Endodermal cell (in vitro differentiated cells): ENCODE measurements around the gene APOBEC3A. TPM values are rescaled to one million over a fixed set of nuclear protein-coding genes. Genes with fewer than 3 reads are reported as not detected.

Source experiments
- DNase-seq: peaks from one replicate; pipeline ENCODE4 v3.0.0-alpha.2; 2017
- H3K27ac ChIP-seq: 2 replicates; pipeline ENCODE4 v1.5.1; 2013; ENCODE audit warnings: mild to moderate bottlenecking, low read depth, low read length, moderate library complexity
- H3K27me3 ChIP-seq: 2 replicates; pipeline ENCODE4 v1.6.1; 2013; ENCODE audit warnings: mild to moderate bottlenecking, low read length, moderate library complexity; ENCODE audit not compliant: insufficient read depth, control insufficient read depth, poor library complexity, severe bottlenecking
- H3K36me3 ChIP-seq: 2 replicates; pipeline ENCODE4 v1.7.0; 2013; ENCODE audit warnings: mild to moderate bottlenecking, low read length, moderate library complexity; ENCODE audit not compliant: control insufficient read depth, insufficient read depth
- H3K4me1 ChIP-seq: one replicate; pipeline ENCODE4 v1.7.0; 2013; ENCODE audit warnings: low read length; ENCODE audit not compliant: control insufficient read depth, insufficient read depth
- H3K4me3 ChIP-seq: 2 replicates; pipeline ENCODE4 v1.5.1; 2013; ENCODE audit warnings: mild to moderate bottlenecking, low read length, moderate library complexity
- H3K9ac ChIP-seq: 2 replicates; pipeline ENCODE4 v1.6.1; 2013; ENCODE audit warnings: mild to moderate bottlenecking, low read length, moderate library complexity; ENCODE audit not compliant: poor library complexity, severe bottlenecking; ENCODE audit errors: extremely low read depth
- H3K9me3 ChIP-seq: 2 replicates; pipeline ENCODE4 v1.6.1; 2013; ENCODE audit warnings: mild to moderate bottlenecking, low read length, moderate library complexity; ENCODE audit not compliant: control insufficient read depth
- H3K27ac Mint-ChIP-seq: 2 replicates; pipeline ENCODE4 v1.8.0; 2020; ENCODE audit warnings: mixed read lengths
- H3K27me3 Mint-ChIP-seq: 2 replicates; pipeline ENCODE4 v1.8.0; 2021; ENCODE audit warnings: mild to moderate bottlenecking, mixed read lengths; ENCODE audit not compliant: insufficient read depth
- H3K36me3 Mint-ChIP-seq: 2 replicates; pipeline ENCODE4 v1.8.0; 2020; ENCODE audit warnings: low read depth, mixed read lengths
- H3K4me1 Mint-ChIP-seq: 2 replicates; pipeline ENCODE4 v1.8.0; 2020; ENCODE audit warnings: mixed read lengths
- H3K4me3 Mint-ChIP-seq: 2 replicates; pipeline ENCODE4 v1.8.0; 2020; ENCODE audit warnings: mild to moderate bottlenecking, moderate library complexity, mixed read lengths
- H3K9me3 Mint-ChIP-seq: 2 replicates; pipeline ENCODE4 v1.8.0; 2020; ENCODE audit warnings: mild to moderate bottlenecking, mixed read lengths
- WGBS, 2 experiments: methylation state at CpG; one replicate each; pipeline versions ENCODE4 v1.1.5 to v1.1.7; 2013; ENCODE audit warnings: missing lambda C conversion rate in 2 of 2, mixed read lengths in 1 of 2; ENCODE audit not compliant: insufficient coverage in 1 of 2, insufficient read length in 1 of 2; 5-methylcytosine and 5-hydroxymethylcytosine counted together
- total RNA-seq, 2 donors: library from RNA; stranded (reverse); fragmentation: NEBNext Ultra II Directional in 1 of 2; extraction: Animal tissue kit (Norgen Biotek cat#: 25700) in 1 of 2; gene quantifications; 2 replicates in 1 of 2; 3 replicates in 1 of 2; pipeline ENCODE4 v1.2.1, GENCODE V29; 2021
- TF ChIP-seq, protein P1 (sequence below): fragments of 200-600 bp; sonication (generic); conservative IDR thresholded peaks from 2 replicates; pipeline ENCODE4 v1.5.0; 2021; ENCODE audit warnings: antibody characterized with exemption, mild to moderate bottlenecking

Gene APOBEC3A
- total RNA-seq, 2 donors from 2014 or later, result not detected

DNA sequence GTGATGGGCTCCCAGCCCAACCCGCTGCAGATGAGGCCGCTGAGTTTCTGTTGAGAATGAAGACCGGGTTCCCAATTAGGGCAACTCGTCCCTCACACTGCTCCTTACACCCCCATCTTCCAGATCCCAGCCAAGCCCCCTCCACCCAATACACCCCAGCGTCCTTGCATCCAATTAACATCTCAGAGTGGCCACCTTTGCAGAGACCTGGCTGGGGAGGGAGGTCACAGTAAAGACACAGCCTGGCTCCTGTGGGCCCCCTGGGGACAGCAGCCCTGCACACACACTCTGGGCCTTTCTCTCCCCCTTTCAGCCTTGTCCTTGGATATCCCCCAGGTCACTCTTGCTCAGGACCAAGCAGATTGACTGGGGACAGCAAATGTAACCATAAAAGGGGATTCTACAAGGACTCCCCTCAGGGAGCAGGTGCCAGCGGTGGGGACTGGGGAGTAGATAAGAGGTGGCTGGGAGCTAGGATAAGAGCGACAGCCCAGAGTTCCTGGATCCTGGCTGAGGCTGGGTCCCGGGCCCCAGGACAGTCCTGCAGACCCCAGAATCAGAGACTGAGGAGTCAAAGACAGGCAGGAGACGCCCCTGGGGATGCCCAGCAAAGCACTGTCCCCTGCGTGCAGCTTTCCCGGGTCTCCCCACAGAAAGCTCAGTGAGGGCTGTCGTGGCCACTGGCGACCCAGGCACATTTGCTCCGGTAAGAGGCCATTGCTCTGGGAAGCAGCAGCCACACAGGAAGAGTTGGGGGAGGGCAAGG lies 8.4 kb downstream of the APOBEC3A start:
- Mint-ChIP-seq H3K36me3 (no peaks in the 10 kb centered on the region), H3K27ac (no peak overlapping the region), H3K4me1 (peaks cover 5% of the 10 kb centered on the region), H3K27me3 (peaks cover 9% of the 10 kb centered on the region), H3K4me3 (no peak overlapping the region), H3K9me3 (no peaks in the 10 kb centered on the region)
- no peak overlapping the region for H3K27ac ChIP-seq
- TF ChIP-seq, protein P1, sequence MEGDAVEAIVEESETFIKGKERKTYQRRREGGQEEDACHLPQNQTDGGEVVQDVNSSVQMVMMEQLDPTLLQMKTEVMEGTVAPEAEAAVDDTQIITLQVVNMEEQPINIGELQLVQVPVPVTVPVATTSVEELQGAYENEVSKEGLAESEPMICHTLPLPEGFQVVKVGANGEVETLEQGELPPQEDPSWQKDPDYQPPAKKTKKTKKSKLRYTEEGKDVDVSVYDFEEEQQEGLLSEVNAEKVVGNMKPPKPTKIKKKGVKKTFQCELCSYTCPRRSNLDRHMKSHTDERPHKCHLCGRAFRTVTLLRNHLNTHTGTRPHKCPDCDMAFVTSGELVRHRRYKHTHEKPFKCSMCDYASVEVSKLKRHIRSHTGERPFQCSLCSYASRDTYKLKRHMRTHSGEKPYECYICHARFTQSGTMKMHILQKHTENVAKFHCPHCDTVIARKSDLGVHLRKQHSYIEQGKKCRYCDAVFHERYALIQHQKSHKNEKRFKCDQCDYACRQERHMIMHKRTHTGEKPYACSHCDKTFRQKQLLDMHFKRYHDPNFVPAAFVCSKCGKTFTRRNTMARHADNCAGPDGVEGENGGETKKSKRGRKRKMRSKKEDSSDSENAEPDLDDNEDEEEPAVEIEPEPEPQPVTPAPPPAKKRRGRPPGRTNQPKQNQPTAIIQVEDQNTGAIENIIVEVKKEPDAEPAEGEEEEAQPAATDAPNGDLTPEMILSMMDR, result no peak
- H3K4me1 ChIP-seq, result peaks cover 6% of the 10 kb centered on the region
- DNase-seq, result no peak
- H3K9me3 ChIP-seq, result no peaks in the 10 kb centered on the region
- H3K4me3 ChIP-seq, result no peak overlapping the region
- H3K27me3 ChIP-seq, result no peaks in the 10 kb centered on the region
- 81 to 84% methylated on average over 10 to 14 of the region's 14 CpGs for WGBS, 2 experiments
- no peaks in the 10 kb centered on the region for H3K36me3 ChIP-seq
- H3K9ac ChIP-seq, result no peak overlapping the region

DNA sequence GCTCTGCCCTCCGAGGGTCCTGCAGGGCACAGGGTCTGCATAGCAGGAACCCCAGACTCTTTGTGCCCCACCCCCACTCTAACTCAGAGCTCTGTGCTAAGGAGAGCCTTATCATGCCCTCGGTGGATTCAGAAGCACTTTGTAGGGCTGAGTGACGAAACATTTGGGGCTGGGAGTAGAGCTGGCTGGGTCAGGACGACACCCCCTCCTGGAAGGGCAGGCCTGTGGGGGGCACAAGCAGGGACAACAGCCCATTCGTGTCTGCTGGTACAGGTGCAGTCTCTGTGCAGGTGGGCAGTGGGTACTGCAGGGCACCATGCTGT lies 8.9 kb downstream of the APOBEC3A start:
- H3K27me3 ChIP-seq, result no peaks in the 10 kb centered on the region
- no peak for DNase-seq
- no peaks in the 10 kb centered on the region for H3K9me3 Mint-ChIP-seq
- no peak overlapping the region for H3K9ac ChIP-seq
- H3K36me3 Mint-ChIP-seq, result no peaks in the 10 kb centered on the region
- TF ChIP-seq, protein P1, result no peak
- 79 to 89% methylated on average over 3 to 5 of the region's 5 CpGs for WGBS, 2 experiments
- H3K4me3 Mint-ChIP-seq, result no peak overlapping the region
- no peak overlapping the region for H3K27ac ChIP-seq
- no peak overlapping the region for H3K4me3 ChIP-seq
- peaks cover 6% of the 10 kb centered on the region for H3K4me1 ChIP-seq
- no peak overlapping the region for H3K27ac Mint-ChIP-seq
- H3K4me1 Mint-ChIP-seq, result peaks cover 5% of the 10 kb centered on the region
- no peaks in the 10 kb centered on the region for H3K36me3 ChIP-seq
- peaks cover 11% of the 10 kb centered on the region for H3K27me3 Mint-ChIP-seq
- H3K9me3 ChIP-seq, result no peaks in the 10 kb centered on the region

DNA sequence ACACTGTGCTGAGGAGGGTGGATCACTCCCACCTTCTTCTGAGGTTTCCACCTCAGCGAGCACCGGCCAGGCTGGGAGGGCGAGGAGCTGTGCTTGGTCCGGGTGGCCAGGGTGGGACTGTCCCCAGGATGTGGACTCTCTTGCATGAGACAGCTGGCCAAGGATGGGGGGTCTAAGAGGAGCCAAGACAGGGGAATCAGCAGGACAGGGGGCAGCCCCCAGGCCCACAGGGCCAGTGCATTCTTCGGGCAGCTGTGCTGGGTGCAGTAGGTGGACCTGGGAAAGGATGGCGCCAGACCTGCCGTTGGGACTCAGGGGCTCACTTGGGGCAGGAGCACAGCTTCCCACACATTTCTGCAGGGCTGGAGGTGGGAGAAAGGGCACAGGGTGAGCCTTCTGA lies 9.5 kb downstream of the APOBEC3A start:
- no peaks in the 10 kb centered on the region for H3K36me3 Mint-ChIP-seq
- H3K4me3 ChIP-seq, result no peak overlapping the region
- H3K9ac ChIP-seq, result no peak overlapping the region
- WGBS, 2 experiments, result 94 to 100% methylated on average over 3 to 7 of the region's 7 CpGs
- no peaks in the 10 kb centered on the region for H3K9me3 Mint-ChIP-seq
- H3K9me3 ChIP-seq, result no peaks in the 10 kb centered on the region
- peaks cover 5% of the 10 kb centered on the region for H3K4me1 Mint-ChIP-seq
- no peak overlapping the region for H3K27ac Mint-ChIP-seq
- H3K27me3 ChIP-seq, result no peaks in the 10 kb centered on the region
- H3K36me3 ChIP-seq, result no peaks in the 10 kb centered on the region
- no peak overlapping the region for H3K27ac ChIP-seq
- peaks cover 12% of the 10 kb centered on the region for H3K27me3 Mint-ChIP-seq
- TF ChIP-seq, protein P1, result no peak
- DNase-seq, result no peak
- no peak overlapping the region for H3K4me3 Mint-ChIP-seq
- peaks cover 6% of the 10 kb centered on the region for H3K4me1 ChIP-seq
